Keratinocyte (primary cell): Measurements from ENCODE around the gene DIAPH1. TPM values are rescaled to one million over a fixed set of nuclear protein-coding genes. Genes with fewer than 3 reads are reported as not detected.

ENCODE experiments used
- DNase-seq: peaks from one replicate; pipeline ENCODE4 v3.0.0-alpha.2; 2011; ENCODE audit warnings: low read depth, missing footprints, low spot score
- FAIRE-seq: peaks from 2 replicates; lab custom pipeline; 2011; peaks lifted over from hg19 to GRCh38; lab: Jason Lieb, UNC
- H2AFZ ChIP-seq: 2 replicates; pipeline ENCODE4 v1.6.0; 2012; ENCODE audit warnings: low read length, control low read depth, inconsistent platforms; ENCODE audit not compliant: control insufficient read depth
- H3K27ac ChIP-seq: 2 replicates; pipeline ENCODE4 v1.5.1; 2011; ENCODE audit warnings: low read length; ENCODE audit not compliant: control insufficient read depth, insufficient read depth
- H3K27me3 ChIP-seq: 3 replicates; pipeline ENCODE4 v1.6.0; 2011; ENCODE audit warnings: low read length; ENCODE audit not compliant: control insufficient read depth, insufficient read depth; ENCODE audit errors: extremely low read depth
- H3K36me3 ChIP-seq, 2 experiments: 2 replicates in 1 of 2; 3 replicates in 1 of 2; pipeline ENCODE4 v1.5.1; 2011; ENCODE audit warnings: low read length in 2 of 2, mild to moderate bottlenecking in 1 of 2; ENCODE audit not compliant: control insufficient read depth in 2 of 2, insufficient read depth in 2 of 2; ENCODE audit errors: extremely low read depth in 1 of 2
- H3K4me1 ChIP-seq: 3 replicates; pipeline ENCODE4 v1.5.1; 2011; ENCODE audit warnings: low read length; ENCODE audit not compliant: control insufficient read depth, insufficient read depth; ENCODE audit errors: extremely low read depth
- H3K4me2 ChIP-seq: 3 replicates; pipeline ENCODE4 v1.6.0; 2011; ENCODE audit warnings: low read depth, low read length; ENCODE audit not compliant: control insufficient read depth, insufficient read depth; ENCODE audit errors: extremely low read depth
- H3K4me3 ChIP-seq, 3 experiments: fragments of 200-600 bp in 1 of 3; sonication (generic) in 1 of 3; 2 replicates in 2 of 3; 3 replicates in 1 of 3; pipeline ENCODE4 v1.5.1; 2011 to 2016; ENCODE audit warnings: low read length in 3 of 3, mild to moderate bottlenecking in 3 of 3, control low read depth in 2 of 3, inconsistent platforms in 1 of 3, low read depth in 1 of 3, mixed read lengths in 1 of 3, mixed run types in 1 of 3, moderate library complexity in 1 of 3; ENCODE audit not compliant: control insufficient read depth in 2 of 3, insufficient read depth in 2 of 3; ENCODE audit errors: extremely low read depth in 1 of 3
- H3K79me2 ChIP-seq: 2 replicates; pipeline ENCODE4 v1.6.0; 2012; ENCODE audit warnings: low read length; ENCODE audit not compliant: control insufficient read depth, insufficient read depth
- H3K9ac ChIP-seq: 3 replicates; pipeline ENCODE4 v1.6.0; 2011; ENCODE audit warnings: low read length; ENCODE audit not compliant: control insufficient read depth, insufficient read depth; ENCODE audit errors: extremely low read depth
- H3K9me1 ChIP-seq: 3 replicates; pipeline ENCODE4 v1.6.0; 2011; ENCODE audit warnings: low read length; ENCODE audit not compliant: control insufficient read depth, insufficient read depth; ENCODE audit errors: extremely low read depth
- H3K9me3 ChIP-seq: 2 replicates; pipeline ENCODE4 v1.5.1; 2012; ENCODE audit warnings: low read depth, low read length; ENCODE audit not compliant: control insufficient read depth
- H4K20me1 ChIP-seq: 3 replicates; pipeline ENCODE4 v1.6.0; 2011; ENCODE audit warnings: low read length; ENCODE audit not compliant: control insufficient read depth, insufficient read depth; ENCODE audit errors: extremely low read depth
- EZH2 ChIP-seq: IDR thresholded peaks from one replicate; pipeline ENCODE4 v1.6.1; 2012; ENCODE audit warnings: inconsistent platforms, mild to moderate bottlenecking, low read length, moderate library complexity
- dilution Hi-C: fragments of 300-500 bp; cut with MboI; formaldehyde crosslinking; loops from one replicate; pipeline ENCODE4 v1.7.0; 2020; ENCODE audit warnings: low sequenced_read_pairs; ENCODE audit not compliant: extremely low pct_ligation_motif_present
- polyA plus RNA-seq, 5 experiments: library from polyadenylated mRNA; depleted of rRNA in 3 of 5; stranded (reverse) in 3 of 5; stranded (forward) in 1 of 5; unstranded in 1 of 5; fragments of >200 nt; gene quantifications; 1 replicate in 1 of 5; 2 replicates in 3 of 5; 3 replicates in 1 of 5; pipeline versions ENCODE4 v1.2.1 to v1.2.3, GENCODE V29; 2011 to 2012; ENCODE audit warnings: missing spikeins in 2 of 5, low read depth in 1 of 5, low replicate concordance in 1 of 5
- TF ChIP-seq, protein P1 (sequence below), 3 experiments: IDR thresholded peaks in 1 of 3; conservative IDR thresholded peaks in 1 of 3; optimal IDR thresholded peaks in 1 of 3; 2 replicates in 2 of 3; 3 replicates in 1 of 3; pipeline versions ENCODE3 to v1.5.1; 2011; ENCODE audit warnings: low read length in 3 of 3, mild to moderate bottlenecking in 3 of 3, moderate library complexity in 2 of 3, control low read depth in 1 of 3, inconsistent platforms in 1 of 3; ENCODE audit not compliant: insufficient read depth in 2 of 3; ENCODE audit errors: extremely low read depth in 1 of 3

Gene DIAPH1
- polyA plus RNA-seq, 1 donor (not counting 4 experiments of a cell fraction or from before 2014, with no cell fraction given), result 72.0 TPM

GRCh38 chr5:141647851-141648250 is 29.1 kb upstream of the DIAPH1 start:
- no peak overlapping the region for H3K27ac ChIP-seq
- H3K4me2 ChIP-seq, result no peak overlapping the region
- DNase-seq, result no peak
- no peak overlapping the region for H3K9ac ChIP-seq
- dilution Hi-C loops, result no loop called here
- no peaks in the 10 kb centered on the region for H3K79me2 ChIP-seq
- H3K4me3 ChIP-seq, result no peak overlapping the region
- no peaks in the 10 kb centered on the region for H3K9me1 ChIP-seq
- no peaks in the 10 kb centered on the region for H4K20me1 ChIP-seq
- H3K36me3 ChIP-seq, result peaks cover 0 to 7% of the 10 kb centered on the region in 2 experiments
- H3K4me1 ChIP-seq, result peaks cover 8% of the 10 kb centered on the region
- TF ChIP-seq, protein P1, sequence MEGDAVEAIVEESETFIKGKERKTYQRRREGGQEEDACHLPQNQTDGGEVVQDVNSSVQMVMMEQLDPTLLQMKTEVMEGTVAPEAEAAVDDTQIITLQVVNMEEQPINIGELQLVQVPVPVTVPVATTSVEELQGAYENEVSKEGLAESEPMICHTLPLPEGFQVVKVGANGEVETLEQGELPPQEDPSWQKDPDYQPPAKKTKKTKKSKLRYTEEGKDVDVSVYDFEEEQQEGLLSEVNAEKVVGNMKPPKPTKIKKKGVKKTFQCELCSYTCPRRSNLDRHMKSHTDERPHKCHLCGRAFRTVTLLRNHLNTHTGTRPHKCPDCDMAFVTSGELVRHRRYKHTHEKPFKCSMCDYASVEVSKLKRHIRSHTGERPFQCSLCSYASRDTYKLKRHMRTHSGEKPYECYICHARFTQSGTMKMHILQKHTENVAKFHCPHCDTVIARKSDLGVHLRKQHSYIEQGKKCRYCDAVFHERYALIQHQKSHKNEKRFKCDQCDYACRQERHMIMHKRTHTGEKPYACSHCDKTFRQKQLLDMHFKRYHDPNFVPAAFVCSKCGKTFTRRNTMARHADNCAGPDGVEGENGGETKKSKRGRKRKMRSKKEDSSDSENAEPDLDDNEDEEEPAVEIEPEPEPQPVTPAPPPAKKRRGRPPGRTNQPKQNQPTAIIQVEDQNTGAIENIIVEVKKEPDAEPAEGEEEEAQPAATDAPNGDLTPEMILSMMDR (optimal IDR thresholded peaks at IDR 0.05 in 1 of 3, IDR thresholded peaks at IDR 0.05 in 1 of 3, conservative IDR thresholded peaks at IDR 0.05 in 1 of 3; ENCODE audit: extremely low read depth in 1 of 3, insufficient read depth in 2 of 3, low read length in 3 of 3), result no peak
- no peak for TF ChIP-seq EZH2
- H3K27me3 ChIP-seq, result no peaks in the 10 kb centered on the region
- H2AFZ ChIP-seq, result no peak overlapping the region
- no peak for FAIRE-seq
- no peaks in the 10 kb centered on the region for H3K9me3 ChIP-seq

GRCh38 chr5:141647242-141647641 is 28.4 kb upstream of the DIAPH1 start:
- Histone ChIP-seq H3K79me2 (no peaks in the 10 kb centered on the region), H3K9me1 (no peaks in the 10 kb centered on the region), H3K9me3 (no peaks in the 10 kb centered on the region), H3K27ac (no peak overlapping the region), H3K4me2 (no peak overlapping the region), H2AFZ (no peak overlapping the region), H3K4me1 (peaks cover 8% of the 10 kb centered on the region), H3K36me3 (peaks cover 0 to 8% of the 10 kb centered on the region in 2 experiments), H3K4me3 (no peak overlapping the region), H3K27me3 (no peaks in the 10 kb centered on the region), H3K9ac (no peak overlapping the region), H4K20me1 (no peaks in the 10 kb centered on the region)
- no peak for TF ChIP-seq EZH2
- TF ChIP-seq, protein P1 (optimal IDR thresholded peaks at IDR 0.05 in 1 of 3, IDR thresholded peaks at IDR 0.05 in 1 of 3, conservative IDR thresholded peaks at IDR 0.05 in 1 of 3; ENCODE audit: extremely low read depth in 1 of 3, insufficient read depth in 2 of 3, low read length in 3 of 3), result no peak
- dilution Hi-C loops, result no loop called here
- FAIRE-seq (no peak), DNase-seq (no peak)
